ENCODE data around the gene DYSF. TPM values are rescaled to one million over a fixed set of nuclear protein-coding genes. Genes with fewer than 3 reads are reported as not detected.
"Not testable (repeated sequence)": the region's sequence is repeated elsewhere in the genome, so short reads cannot be mapped to it uniquely, and the experiment has no call there.

DYSF gene
- 10 to 100 TPM; 23.0 to 36.6 TPM for total RNA-seq

DNA sequence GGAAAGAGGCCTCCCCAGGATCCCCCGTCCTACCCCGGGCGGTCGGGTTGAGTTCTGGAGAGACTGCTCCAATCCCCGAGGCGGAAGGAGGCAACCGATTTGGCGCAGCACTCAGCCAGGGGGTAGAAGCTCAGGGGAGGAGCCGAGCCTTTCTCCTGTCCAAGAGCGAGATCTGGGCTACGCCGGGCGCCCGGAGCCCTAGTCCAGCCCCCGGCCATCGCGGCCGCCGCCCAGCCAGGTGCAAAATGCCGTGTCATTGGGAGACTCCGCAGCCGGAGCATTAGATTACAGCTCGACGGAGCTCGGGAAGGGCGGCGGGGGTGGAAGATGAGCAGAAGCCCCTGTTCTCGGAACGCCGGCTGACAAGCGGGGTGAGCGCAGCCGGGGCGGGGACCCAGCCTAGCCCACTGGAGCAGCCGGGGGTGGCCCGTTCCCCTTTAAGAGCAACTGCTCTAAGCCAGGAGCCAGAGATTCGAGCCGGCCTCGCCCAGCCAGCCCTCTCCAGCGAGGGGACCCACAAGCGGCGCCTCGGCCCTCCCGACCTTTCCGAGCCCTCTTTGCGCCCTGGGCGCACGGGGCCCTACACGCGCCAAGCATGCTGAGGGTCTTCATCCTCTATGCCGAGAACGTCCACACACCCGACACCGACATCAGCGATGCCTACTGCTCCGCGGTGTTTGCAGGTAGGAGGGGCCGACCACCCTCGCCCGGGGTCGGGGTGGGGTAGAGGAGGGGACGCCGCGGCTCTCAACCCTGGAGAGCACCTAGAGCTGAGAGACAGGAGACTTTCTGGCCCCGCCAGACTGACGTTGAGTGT is at the start of gene DYSF:
DYSF (plus strand) TSS at position 158 of the 817 bp plus-strand sequence.
- H3K4me3 Mint-ChIP-seq: peak within 1 kb of the TSS; percentile 64
- peaks cover 65 to 70% of the 10 kb centered on the region in 2 donors for H3K4me1 Mint-ChIP-seq (ENCODE audit: low read depth in 2 of 2)
- peaks cover 12 to 23% of the 10 kb centered on the region in 2 donors for H3K27me3 Mint-ChIP-seq
- H3K9me3 Mint-ChIP-seq: no peaks in the 10 kb centered on the region
- peak; percentile 63 to 72 for ATAC-seq
- peak; percentile 71 for DNase-seq (ENCODE audit: low spot score)
- no peaks in the 10 kb centered on the region for H3K36me3 Mint-ChIP-seq
- peak within 1 kb of the TSS; percentile 54 to 73 for H3K27ac Mint-ChIP-seq

DNA sequence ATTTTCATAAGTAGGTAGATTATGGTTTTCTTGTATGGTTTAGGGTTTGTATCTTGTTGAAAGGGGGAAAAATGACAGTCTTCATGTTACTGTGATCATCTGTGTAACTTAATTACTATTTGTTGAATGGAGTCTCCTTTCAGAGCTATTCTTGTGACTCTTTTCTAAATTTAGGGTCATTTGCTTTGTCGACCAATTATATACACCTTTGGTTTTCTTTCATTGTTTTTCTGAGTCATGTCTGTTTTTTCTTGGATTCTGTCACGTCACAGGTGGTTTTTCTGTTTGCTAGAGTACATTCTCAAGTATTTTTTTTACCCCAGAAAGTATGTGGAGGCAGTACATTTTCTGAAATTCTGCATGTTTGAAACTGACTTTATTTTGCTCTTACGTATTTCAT is 43.8 kb upstream of the DYSF start:
- Mint-ChIP-seq H3K27me3 (no peaks in the 10 kb centered on the region), H3K4me3 (no peak overlapping the region), H3K27ac (peak overlapping the region in 1 of 2 donors; percentile 41), H3K36me3 (peaks cover 25% of the 10 kb centered on the region), H3K4me1 (ENCODE audit: low read depth in 2 of 2) (peaks cover 0 to 5% of the 10 kb centered on the region in 2 donors), H3K9me3 (no peaks in the 10 kb centered on the region)
- ATAC-seq (no peak), DNase-seq (ENCODE audit: low spot score) (no peak)

DNA sequence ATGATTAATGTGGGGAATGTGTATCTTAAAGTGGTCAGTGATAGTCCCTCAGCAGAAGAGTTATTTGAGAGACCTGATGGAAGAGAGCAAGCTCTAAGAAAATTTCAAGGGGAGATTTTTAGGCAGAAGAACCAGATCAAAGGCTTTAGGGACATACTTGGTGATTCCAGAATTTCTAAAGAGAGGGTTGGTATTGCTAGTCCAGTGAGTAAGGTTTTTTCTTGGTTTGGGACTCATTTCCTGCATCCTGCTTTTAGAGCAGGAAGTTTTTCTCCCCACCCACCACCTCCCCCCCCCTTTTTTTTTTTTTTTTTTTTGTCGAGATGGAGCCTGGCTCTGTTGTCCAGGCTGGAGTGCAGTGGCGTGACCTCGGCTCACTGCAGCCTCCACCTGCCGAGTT is 42.7 kb upstream of the DYSF start:
- Mint-ChIP-seq H3K27ac (peak overlapping the region; percentile 18 to 41), H3K4me1 (ENCODE audit: low read depth in 2 of 2) (peaks cover 0 to 5% of the 10 kb centered on the region in 2 donors), H3K36me3 (peaks cover 24% of the 10 kb centered on the region), H3K9me3 (no peaks in the 10 kb centered on the region), H3K27me3 (no peaks in the 10 kb centered on the region), H3K4me3 (no peak overlapping the region)
- DNase-seq (ENCODE audit: low spot score) (no peak), ATAC-seq (no peak)

DNA sequence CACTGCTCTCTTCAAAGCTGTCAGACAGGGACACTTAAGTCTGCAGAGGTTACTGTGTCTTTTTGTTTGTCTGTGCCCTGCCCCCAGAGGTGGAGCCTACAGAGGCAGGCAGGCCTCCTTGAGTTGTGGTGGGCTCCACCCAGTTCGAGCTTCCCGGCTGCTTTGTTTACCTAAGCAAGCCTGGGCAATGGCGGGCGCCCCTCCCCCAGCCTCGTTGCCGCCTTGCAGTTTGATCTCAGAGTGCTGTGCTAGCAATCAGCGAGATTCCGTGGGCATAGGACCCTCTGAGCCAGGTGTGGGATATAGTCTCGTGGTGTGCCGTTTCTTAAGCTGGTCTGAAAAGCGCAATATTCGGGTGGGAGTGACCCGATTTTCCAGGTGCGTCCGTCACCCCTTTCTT is 36.5 kb upstream of the DYSF start:
- not testable (repeated sequence) for ATAC-seq; DNase-seq (ENCODE audit: low spot score); H3K9me3 Mint-ChIP-seq; H3K27me3 Mint-ChIP-seq; H3K4me1 Mint-ChIP-seq (ENCODE audit: low read depth in 2 of 2); H3K36me3 Mint-ChIP-seq
- Mint-ChIP-seq H3K4me3 (peak overlapping the region; percentile 85), H3K27ac (peak overlapping the region; percentile 82)

DNA sequence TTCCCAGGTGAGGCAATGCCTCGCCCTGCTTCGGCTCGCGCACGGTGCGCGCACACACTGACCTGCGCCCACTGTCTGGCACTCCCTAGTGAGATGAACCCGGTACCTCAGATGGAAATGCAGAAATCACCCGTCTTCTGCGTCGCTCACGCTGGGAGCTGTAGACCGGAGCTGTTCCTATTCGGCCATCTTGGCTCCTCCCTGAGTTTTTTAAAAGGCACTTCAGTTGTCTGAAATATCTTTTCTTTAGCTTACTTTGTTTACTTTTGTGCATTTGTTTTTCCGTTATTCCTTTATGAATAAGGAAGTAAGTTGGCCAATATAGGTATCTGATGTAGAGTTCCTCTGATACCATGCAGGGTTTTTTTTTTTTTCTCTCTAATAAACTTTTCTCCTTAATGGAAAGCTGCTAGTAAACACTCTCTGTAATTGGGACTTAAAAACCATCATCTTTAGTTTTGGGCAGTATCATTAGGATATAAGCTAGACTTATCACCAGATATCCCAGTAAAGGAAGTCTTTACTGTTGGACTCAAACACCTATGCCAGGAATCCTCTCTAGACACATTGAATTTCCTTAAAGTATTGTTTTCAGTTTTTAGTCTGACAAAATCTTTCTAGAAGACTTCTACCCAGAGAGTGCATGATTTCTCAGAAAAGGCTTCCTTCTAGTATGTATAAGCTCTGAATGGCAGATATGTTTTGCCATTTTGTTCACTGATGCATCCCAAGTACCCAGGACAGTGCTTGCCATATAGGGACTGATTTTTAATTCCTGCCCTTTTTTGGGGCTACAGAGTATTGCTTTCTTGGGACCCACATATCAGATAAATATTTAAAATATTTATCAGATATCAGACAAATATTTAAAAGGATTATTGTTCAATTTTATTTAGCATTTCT is 35.8 kb upstream of the DYSF start:
- Mint-ChIP-seq H3K4me1 (ENCODE audit: low read depth in 2 of 2) (peaks cover 6 to 8% of the 10 kb centered on the region in 2 donors), H3K27ac (peak overlapping the region; percentile 82), H3K36me3 (peaks cover 2% of the 10 kb centered on the region), H3K27me3 (no peaks in the 10 kb centered on the region), H3K9me3 (no peaks in the 10 kb centered on the region), H3K4me3 (peak overlapping the region; percentile 85)
- ATAC-seq: no peak
- no peak for DNase-seq (ENCODE audit: low spot score)

DNA sequence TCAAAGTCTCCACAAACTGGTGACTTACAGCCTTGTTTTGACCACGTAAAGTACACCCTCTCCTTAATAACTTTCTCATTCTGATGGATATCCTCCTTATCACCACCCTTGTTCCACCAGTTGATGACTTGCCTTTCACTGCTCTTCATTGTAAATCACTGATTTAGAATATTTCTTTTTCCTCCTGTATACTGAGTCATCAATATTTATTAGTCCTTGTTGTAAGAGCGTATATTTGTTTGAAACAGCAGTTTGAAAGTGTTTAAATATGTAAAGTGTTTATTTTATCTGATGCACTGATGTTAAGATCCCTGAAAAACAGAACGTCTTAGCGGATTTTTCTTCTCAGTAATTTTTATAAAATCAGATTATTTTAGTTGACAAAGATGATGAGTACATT is 34.2 kb upstream of the DYSF start:
- no peak overlapping the region for H3K27ac Mint-ChIP-seq
- no peaks in the 10 kb centered on the region for H3K9me3 Mint-ChIP-seq
- H3K27me3 Mint-ChIP-seq: no peaks in the 10 kb centered on the region
- ATAC-seq (no peak), DNase-seq (ENCODE audit: low spot score) (no peak)
- peak overlapping the region; percentile 44 for H3K4me3 Mint-ChIP-seq
- peaks cover 6 to 8% of the 10 kb centered on the region in 2 donors for H3K4me1 Mint-ChIP-seq (ENCODE audit: low read depth in 2 of 2)
- peaks cover 13% of the 10 kb centered on the region for H3K36me3 Mint-ChIP-seq

DNA sequence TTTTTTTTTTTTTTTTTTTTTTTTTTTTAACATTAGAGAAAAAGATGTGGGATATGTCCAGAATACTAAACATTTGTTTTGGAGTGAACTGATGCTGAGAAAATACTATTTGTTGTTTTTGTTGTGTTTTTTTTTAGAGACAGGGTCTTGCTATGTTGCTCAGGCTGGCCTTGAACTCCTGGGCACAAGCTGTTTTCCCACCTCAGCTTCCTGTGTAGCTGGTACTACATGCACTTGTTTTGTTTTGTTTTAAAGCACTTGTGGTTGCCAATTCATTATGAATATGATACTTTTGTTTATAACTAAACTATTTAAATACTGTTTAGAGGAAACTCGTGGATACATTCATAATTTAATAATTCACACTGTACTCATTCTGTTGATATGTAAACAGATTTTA is 33.4 kb upstream of the DYSF start:
- no peak for DNase-seq (ENCODE audit: low spot score)
- Mint-ChIP-seq H3K27me3 (no peaks in the 10 kb centered on the region), H3K4me3 (no peak overlapping the region), H3K27ac (no peak overlapping the region), H3K4me1 (ENCODE audit: low read depth in 2 of 2) (peaks cover 6 to 8% of the 10 kb centered on the region in 2 donors), H3K9me3 (no peaks in the 10 kb centered on the region), H3K36me3 (peaks cover 13% of the 10 kb centered on the region)
- ATAC-seq: no peak

DNA sequence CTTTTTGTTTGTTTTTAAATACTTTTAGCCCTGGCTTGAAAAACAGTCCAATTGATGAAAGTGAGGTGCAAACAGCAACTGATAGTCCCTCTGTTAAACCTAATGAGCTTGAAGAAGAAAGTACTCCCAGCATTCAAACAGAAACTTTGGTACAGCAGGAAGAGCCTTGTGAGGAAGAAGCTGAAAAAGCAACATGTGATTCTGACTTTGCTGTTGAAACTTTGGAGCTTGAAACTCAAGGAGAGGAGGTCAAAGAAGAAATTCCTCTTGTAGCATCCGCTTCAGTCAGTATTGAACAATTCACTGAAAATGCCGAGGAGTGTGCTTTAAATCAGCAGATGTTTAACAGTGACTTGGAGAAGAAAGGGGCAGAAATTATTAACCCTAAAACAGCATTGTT is 30.6 kb upstream of the DYSF start:
- H3K27me3 Mint-ChIP-seq: no peaks in the 10 kb centered on the region
- no peak for DNase-seq (ENCODE audit: low spot score)
- H3K9me3 Mint-ChIP-seq: no peaks in the 10 kb centered on the region
- H3K36me3 Mint-ChIP-seq: peaks cover 26% of the 10 kb centered on the region
- peaks cover under 1 to 3% of the 10 kb centered on the region in 2 donors for H3K4me1 Mint-ChIP-seq (ENCODE audit: low read depth in 2 of 2)
- H3K27ac Mint-ChIP-seq: peak overlapping the region in 1 of 2 donors; percentile 7
- H3K4me3 Mint-ChIP-seq: no peak overlapping the region
- ATAC-seq: no peak

DNA sequence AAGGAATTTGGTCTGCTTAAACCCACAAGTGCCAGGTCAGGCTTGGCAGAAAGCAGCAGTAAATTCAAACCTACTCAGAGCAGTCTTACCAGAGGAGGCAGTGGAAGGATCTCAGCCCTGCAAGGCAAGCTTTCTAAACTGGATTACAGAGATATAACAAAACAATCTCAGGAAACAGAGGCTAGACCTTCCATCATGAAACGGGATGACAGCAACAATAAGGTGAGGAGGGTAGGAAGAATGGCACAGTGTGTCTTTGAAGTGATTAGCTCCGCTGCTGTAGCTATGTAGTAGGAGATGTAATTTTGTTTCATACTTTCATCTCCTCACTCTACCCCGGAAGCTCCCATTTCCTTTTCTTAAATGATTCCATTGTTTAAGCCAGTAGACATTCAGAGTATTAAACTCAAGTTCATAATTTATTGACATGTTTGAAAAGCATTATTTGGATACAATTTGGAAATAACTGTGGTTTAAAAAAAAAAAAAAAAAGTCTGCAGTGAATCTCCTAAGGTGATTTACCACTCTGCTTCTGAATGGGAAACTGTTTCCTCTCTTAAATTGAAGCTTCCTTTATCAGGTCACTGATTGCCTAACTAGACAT is 29.4 kb upstream of the DYSF start:
- H3K9me3 Mint-ChIP-seq: no peaks in the 10 kb centered on the region
- H3K27me3 Mint-ChIP-seq: no peaks in the 10 kb centered on the region
- ATAC-seq (no peak), DNase-seq (ENCODE audit: low spot score) (no peak)
- H3K36me3 Mint-ChIP-seq: peaks cover 32% of the 10 kb centered on the region
- H3K4me3 Mint-ChIP-seq: no peak overlapping the region
- H3K27ac Mint-ChIP-seq: peak overlapping the region in 1 of 2 donors; percentile 7
- peaks cover 0 to 3% of the 10 kb centered on the region in 2 donors for H3K4me1 Mint-ChIP-seq (ENCODE audit: low read depth in 2 of 2)

DNA sequence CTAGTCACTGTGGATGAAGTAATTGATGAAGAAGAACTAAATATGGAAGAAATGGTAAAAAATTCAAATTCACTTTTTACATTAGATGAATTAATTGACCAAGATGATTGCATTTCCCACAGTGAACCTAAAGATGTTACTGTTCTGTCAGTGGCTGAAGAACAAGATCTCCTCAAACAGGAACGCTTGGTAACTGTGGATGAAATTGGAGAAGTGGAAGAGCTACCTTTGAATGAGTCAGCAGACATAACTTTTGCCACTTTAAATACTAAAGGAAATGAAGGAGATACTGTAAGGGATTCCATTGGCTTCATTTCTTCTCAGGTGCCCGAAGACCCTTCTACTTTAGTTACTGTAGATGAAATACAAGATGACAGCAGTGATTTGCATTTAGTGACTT is 26.6 kb upstream of the DYSF start:
- ATAC-seq (no peak), DNase-seq (ENCODE audit: low spot score) (no peak)
- Mint-ChIP-seq H3K4me3 (no peak overlapping the region), H3K36me3 (peaks cover 40% of the 10 kb centered on the region), H3K27ac (no peak overlapping the region), H3K9me3 (no peaks in the 10 kb centered on the region), H3K27me3 (no peaks in the 10 kb centered on the region), H3K4me1 (ENCODE audit: low read depth in 2 of 2) (no peaks in the 10 kb centered on the region)

DNA sequence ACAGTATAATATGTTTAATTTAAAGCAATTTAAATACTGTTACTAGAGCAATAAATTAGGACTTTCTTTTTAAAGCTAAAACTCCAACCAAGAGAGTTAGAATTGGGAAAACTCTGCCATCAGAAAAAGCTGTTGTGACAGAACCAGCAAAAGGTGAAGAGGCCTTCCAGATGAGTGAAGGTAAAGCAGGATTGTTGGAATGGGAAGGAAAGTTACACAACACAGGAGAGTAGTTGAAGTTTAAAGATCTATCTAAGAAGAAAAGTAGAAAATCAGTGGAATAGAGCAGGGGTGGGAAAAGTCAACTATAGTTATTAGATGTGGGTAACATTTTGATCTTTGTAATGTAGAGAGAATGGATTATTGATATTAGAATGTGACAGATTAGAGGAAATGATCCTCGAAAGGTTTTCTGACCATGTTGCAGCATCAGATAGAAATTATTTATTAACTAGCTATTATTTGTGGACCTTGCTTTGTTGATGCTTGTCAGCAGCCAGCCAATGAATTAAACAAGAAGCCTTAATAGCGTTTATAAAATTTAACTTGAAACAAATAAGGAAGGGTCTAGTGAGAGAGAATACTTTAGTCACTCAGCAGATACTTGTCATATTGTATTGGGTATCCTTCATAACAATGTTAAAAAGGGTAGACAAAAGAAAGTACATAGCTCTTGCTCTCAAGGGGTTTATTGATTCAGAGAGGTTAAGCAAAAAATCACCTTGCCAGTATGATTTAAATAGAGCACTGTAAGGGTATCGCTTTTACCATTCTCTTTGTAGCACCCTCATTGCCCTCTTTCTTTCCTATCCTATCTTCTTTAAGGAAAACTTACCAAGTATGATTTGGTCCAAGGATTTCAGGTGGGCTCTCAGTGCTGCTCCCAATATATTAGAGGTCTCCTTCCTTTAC is 24.6 kb upstream of the DYSF start:
- no peaks in the 10 kb centered on the region for H3K4me1 Mint-ChIP-seq (ENCODE audit: low read depth in 2 of 2)
- H3K4me3 Mint-ChIP-seq: no peak overlapping the region
- no peaks in the 10 kb centered on the region for H3K27me3 Mint-ChIP-seq
- no peak overlapping the region for H3K27ac Mint-ChIP-seq
- no peak for ATAC-seq
- no peaks in the 10 kb centered on the region for H3K9me3 Mint-ChIP-seq
- no peak for DNase-seq (ENCODE audit: low spot score)
- peaks cover 32% of the 10 kb centered on the region for H3K36me3 Mint-ChIP-seq

DNA sequence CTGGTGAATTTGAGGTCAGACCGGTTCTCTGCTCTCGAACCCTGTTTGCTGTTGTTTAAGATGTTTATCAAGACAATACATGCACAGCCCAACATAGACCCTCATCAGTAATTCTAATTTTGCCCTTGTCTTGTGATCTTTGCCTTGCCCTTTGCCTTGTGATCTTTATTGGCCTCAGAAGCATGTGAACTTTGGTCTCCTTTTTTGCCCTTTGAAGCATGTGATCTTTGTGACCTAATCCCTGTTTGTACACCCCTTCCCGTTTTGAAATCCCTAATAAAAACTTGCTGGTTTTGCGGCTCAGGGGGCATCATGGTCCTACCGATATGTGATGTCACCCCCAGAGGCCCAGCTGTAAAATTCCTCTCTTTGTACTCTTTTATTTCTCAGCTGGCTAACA is 8.2 kb upstream of the DYSF start:
- not testable (repeated sequence) for H3K4me3 Mint-ChIP-seq

DNA sequence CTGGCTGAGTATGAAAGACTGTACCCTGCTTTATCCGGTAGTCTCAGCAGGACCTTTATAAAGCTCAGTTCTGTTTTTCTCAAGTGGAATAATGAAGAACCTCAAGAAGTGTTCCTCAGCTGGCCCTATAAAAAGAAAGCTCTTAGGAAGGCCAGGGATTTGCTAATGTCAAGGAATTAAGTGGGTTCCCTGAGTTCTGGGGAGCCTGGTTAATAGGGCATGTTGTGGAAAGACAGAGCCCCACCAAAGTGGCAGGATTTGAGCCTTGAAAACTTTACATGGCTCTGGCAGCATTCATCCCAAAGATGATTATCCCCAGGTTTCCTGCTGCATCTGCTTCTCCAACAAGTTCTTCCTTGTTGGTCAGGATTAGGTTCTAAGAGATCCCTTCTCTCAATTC is 6.9 kb upstream of the DYSF start:
- H3K4me3 Mint-ChIP-seq: no peak overlapping the region
- DNase-seq (ENCODE audit: low spot score) (no peak), ATAC-seq (no peak)
- H3K27me3 Mint-ChIP-seq: peaks cover 0 to 3% of the 10 kb centered on the region in 2 donors
- H3K36me3 Mint-ChIP-seq: no peaks in the 10 kb centered on the region
- H3K4me1 Mint-ChIP-seq (ENCODE audit: low read depth in 2 of 2): peaks cover 25 to 26% of the 10 kb centered on the region in 2 donors
- no peak overlapping the region for H3K27ac Mint-ChIP-seq
- no peaks in the 10 kb centered on the region for H3K9me3 Mint-ChIP-seq

More for the DNA sequence above, 8.2 kb upstream of the DYSF start:
- not testable (repeated sequence) for H3K9me3 Mint-ChIP-seq; H3K36me3 Mint-ChIP-seq; H3K27ac Mint-ChIP-seq; H3K27me3 Mint-ChIP-seq; ATAC-seq; DNase-seq (ENCODE audit: low spot score)
- peaks cover 19 to 20% of the 10 kb centered on the region in 2 donors for H3K4me1 Mint-ChIP-seq (ENCODE audit: low read depth in 2 of 2)

Data from natural killer cell treated with Interleukin-12 subunit alpha and Interleukin-12 subunit beta and Interleukin-15 and Interleukin-18, amount 100 ng/mL, for 72 hours (primary cell).